GM12878 (cell line): ENCODE results near the gene FRMD8. TPM values are rescaled to one million over a fixed set of nuclear protein-coding genes. Genes with fewer than 3 reads are reported as not detected.

Experiments used
- ATAC-seq: fragments of 200-7000 bp; cut with Tn5 transposase; 3 replicates; pipeline ENCODE4 v1.9.1; 2020; ENCODE audit warnings: mild to moderate bottlenecking, moderate library complexity
- BruUV-seq: library from RNA; stranded (reverse); fragments of 400-500 nt; replicated peaks from 2 replicates; lab custom pipeline; 2021; lab: Mats Ljungman, UMichigan
- CTCF ChIA-PET: fragments of 300-600 bp; sonication (Branson Sonifier 250); formaldehyde crosslinking; extraction: SDS; loops from one replicate; lab custom pipeline; 2021; ENCODE audit warnings: inconsistent platforms; lab: Yijun Ruan, JAX
- POLR2A ChIA-PET: fragments of 350-600 bp; formaldehyde crosslinking; extraction: SDS; loops from one replicate; lab custom pipeline; 2021; ENCODE audit warnings: inconsistent platforms; lab: Charles Lee
- RAD21 ChIA-PET: fragments of 300-600 bp; sonication (Branson Sonifier 250); formaldehyde crosslinking; loops from one replicate; lab custom pipeline; 2023; ENCODE audit warnings: antibody characterized with exemption; ENCODE audit not compliant: unreplicated experiment; lab: Charles Lee
- SMC1A ChIA-PET: fragments of 300-600 bp; sonication (Branson Sonifier 250); formaldehyde crosslinking; loops from one replicate; lab custom pipeline; 2023; ENCODE audit not compliant: unreplicated experiment, uncharacterized antibody; lab: Charles Lee
- DNase-seq: peaks from one replicate; pipeline ENCODE4 v3.0.0-alpha.2; 2011; ENCODE audit warnings: low read depth, low spot score
- FAIRE-seq: peaks from 3 replicates; lab custom pipeline; 2011; peaks lifted over from hg19 to GRCh38; lab: Jason Lieb, UNC
- H2AFZ ChIP-seq: 2 replicates; pipeline ENCODE4 v1.6.0; 2011; ENCODE audit warnings: low read depth, low read length, control low read depth; ENCODE audit not compliant: control insufficient read depth
- H3K27ac ChIP-seq: 2 replicates; pipeline ENCODE4 v1.5.1; 2011; ENCODE audit warnings: control low read depth; ENCODE audit not compliant: control insufficient read depth, insufficient read depth
- H3K27me3 ChIP-seq, 2 experiments: replicated peaks in 1 of 2; 2 replicates each; pipeline versions ENCODE4 v1.6.0 to v1.6.1; 2011; ENCODE audit warnings: low read length in 1 of 2; ENCODE audit not compliant: control insufficient read depth in 2 of 2, insufficient read depth in 2 of 2
- H3K36me3 ChIP-seq, 2 experiments: 2 replicates each; pipeline ENCODE4 v1.5.1; 2011; ENCODE audit warnings: low read length in 1 of 2; ENCODE audit not compliant: control insufficient read depth in 2 of 2, insufficient read depth in 2 of 2
- H3K4me1 ChIP-seq: 2 replicates; pipeline ENCODE4 v1.6.1; 2011; ENCODE audit warnings: mild to moderate bottlenecking, low read length, moderate library complexity, mixed read lengths; ENCODE audit not compliant: control insufficient read depth, insufficient read depth
- H3K4me2 ChIP-seq: 2 replicates; pipeline ENCODE4 v1.6.0; 2011; ENCODE audit warnings: control low read depth; ENCODE audit not compliant: control insufficient read depth, insufficient read depth
- H3K4me3 ChIP-seq: fragments of 200-600 bp; sonication (generic); 2 replicates; pipeline ENCODE4 v1.5.1; 2016
- H3K79me2 ChIP-seq: 2 replicates; pipeline ENCODE4 v1.6.0; 2011; ENCODE audit warnings: low read length; ENCODE audit not compliant: control insufficient read depth, insufficient read depth
- H3K9ac ChIP-seq: 2 replicates; pipeline ENCODE4 v1.8.0; 2011; ENCODE audit warnings: low read length, control low read depth, mixed read lengths; ENCODE audit not compliant: control insufficient read depth, insufficient read depth
- H3K9me3 ChIP-seq: replicated peaks from 3 replicates; pipeline ENCODE4 v1.5.1; 2011; ENCODE audit warnings: mild to moderate bottlenecking, low read length; ENCODE audit not compliant: control insufficient read depth, insufficient read depth
- H4K20me1 ChIP-seq: 2 replicates; pipeline ENCODE4 v1.6.0; 2011; ENCODE audit not compliant: control insufficient read depth, insufficient read depth
- ASH2L ChIP-seq: fragments of 300-600, 200-600 bp; sonication (generic); IDR thresholded peaks from 2 replicates; pipeline ENCODE4 v1.6.1; 2017; ENCODE audit warnings: low read depth, mild to moderate bottlenecking, borderline replicate concordance
- CBFB ChIP-seq: IDR thresholded peaks from 2 replicates; pipeline ENCODE4 v1.6.1; 2016; ENCODE audit warnings: antibody characterized with exemption, low read depth
- EZH2 ChIP-seq: IDR thresholded peaks from 2 replicates; pipeline ENCODE4 v1.6.1; 2012; ENCODE audit warnings: low read depth, mild to moderate bottlenecking, control low read depth, inconsistent platforms, low read length, borderline replicate concordance; ENCODE audit not compliant: control insufficient read depth
- GATAD2B ChIP-seq: fragments of 450-650 bp; conservative IDR thresholded peaks from 2 replicates; pipeline ENCODE4 v1.6.1; 2017; ENCODE audit warnings: low read depth, mild to moderate bottlenecking, moderate library complexity
- HCFC1 ChIP-seq: fragments of 150-350 bp; IDR thresholded peaks from 2 replicates; pipeline ENCODE4 v1.6.1; 2014; ENCODE audit warnings: low read length
- NFIC ChIP-seq: IDR thresholded peaks from 2 replicates; pipeline ENCODE4 v1.6.1; 2012; ENCODE audit warnings: low read depth, mild to moderate bottlenecking, inconsistent platforms, low read length, moderate library complexity
- NFYA ChIP-seq: IDR thresholded peaks from 2 replicates; pipeline ENCODE4 v1.6.1; 2011; ENCODE audit warnings: low read depth, mild to moderate bottlenecking, low read length, improper control_type of control experiment, borderline replicate concordance
- NRF1 ChIP-seq: conservative IDR thresholded peaks from 2 replicates; pipeline ENCODE4 v1.6.1; 2011; ENCODE audit warnings: mild to moderate bottlenecking, low read depth, low read length, improper control_type of control experiment
- POLR2A ChIP-seq: IDR thresholded peaks from 2 replicates; pipeline ENCODE4 v1.6.1; 2011; ENCODE audit warnings: low read depth, mild to moderate bottlenecking, low read length
- RAD21 ChIP-seq: IDR thresholded peaks from 2 replicates; pipeline ENCODE4 v1.6.1; 2011; ENCODE audit warnings: mild to moderate bottlenecking, low read depth, low read length, moderate library complexity; ENCODE audit not compliant: insufficient read depth
- RAD51 ChIP-seq: fragments of 450-650 bp; IDR thresholded peaks from 2 replicates; pipeline ENCODE4 v1.6.1; 2016; ENCODE audit warnings: moderate library complexity, mild to moderate bottlenecking, inconsistent platforms
- RELA ChIP-seq: fragments of 450-650 bp; IDR thresholded peaks from 2 replicates; pipeline ENCODE4 v1.8.0; 2014; ENCODE audit warnings: borderline replicate concordance; ENCODE audit not compliant: partially characterized antibody
- SMARCA5 ChIP-seq: fragments of 450-650 bp; IDR thresholded peaks from 2 replicates; pipeline ENCODE4 v1.6.1; 2017; ENCODE audit warnings: mild to moderate bottlenecking
- TAF1 ChIP-seq: IDR thresholded peaks from 2 replicates; pipeline ENCODE4 v1.6.1; 2011; ENCODE audit warnings: mild to moderate bottlenecking, low read depth, low read length, borderline replicate concordance
- TBL1XR1 ChIP-seq: IDR thresholded peaks from 2 replicates; pipeline ENCODE4 v1.6.1; 2012; ENCODE audit warnings: low read depth, low read length, improper control_type of control experiment
- TCF3 ChIP-seq: IDR thresholded peaks from 2 replicates; pipeline ENCODE4 v1.6.1; 2012; ENCODE audit warnings: low read depth, mild to moderate bottlenecking, low read length, borderline replicate concordance; ENCODE audit not compliant: insufficient read depth
- WRNIP1 ChIP-seq: IDR thresholded peaks from 2 replicates; pipeline ENCODE4 v1.6.1; 2011; ENCODE audit warnings: low read depth, low read length, improper control_type of control experiment, borderline replicate concordance
- ZSCAN29 ChIP-seq: fragments of 450-650 bp; IDR thresholded peaks from 2 replicates; pipeline ENCODE4 v1.6.1; 2017; ENCODE audit warnings: mild to moderate bottlenecking, moderate library complexity
- WGBS: methylation state at CpG from one replicate; pipeline ENCODE4 v1.1.6; 2016; ENCODE audit warnings: low lambda C conversion rate; ENCODE audit not compliant: insufficient replicate concordance, insufficient coverage; ENCODE audit errors: missing lambda C conversion rate; 5-methylcytosine and 5-hydroxymethylcytosine counted together
- in situ Hi-C: fragments of 300-500 bp; cut with MboI; formaldehyde crosslinking; loops from 9 replicates; pipeline ENCODE4 v1.14.3; 2018; ENCODE audit warnings: mixed read lengths
- intact Hi-C: fragments of 100-400 bp; cut with micrococcal nuclease; formaldehyde crosslinking; loops from one replicate; pipeline ENCODE4 v1.14.2; 2022; ENCODE audit not compliant: unreplicated experiment
- polyA plus RNA-seq, 11 experiments: library from polyadenylated mRNA; depleted of rRNA in 4 of 11; unstranded in 6 of 11; stranded (reverse) in 5 of 11; fragments of >200 nt; fragmentation: Nextera tagmentation in 4 of 11; fragmentation: Illumina TruSeq in 1 of 11; extraction: Ambion mirVana in 4 of 11; extraction: Trizol in 1 of 11; gene quantifications; 1 replicate in 1 of 11; 2 replicates in 10 of 11; pipeline versions ENCODE4 v1.2.1 to v1.2.3, GENCODE V29; 2011 to 2016; ENCODE audit warnings: inconsistent platforms in 2 of 11, missing spikeins in 2 of 11, low read depth in 1 of 11
- total RNA-seq, 4 experiments: library from RNA; depleted of rRNA in 3 of 4; stranded (reverse); fragments of >200 nt in 3 of 4; fragmentation: Illumina TruSeq in 1 of 4; extraction: Trizol in 1 of 4; gene quantifications; 2 replicates each; pipeline versions ENCODE4 v1.2.1 to v1.2.3, GENCODE V29; 2013 to 2021
- TF ChIP-seq, protein P1 (sequence below): fragments of 450-650 bp; formaldehyde crosslinking; IDR thresholded peaks from 2 replicates; pipeline ENCODE4 v1.5.0; 2022; ENCODE audit warnings: mild to moderate bottlenecking, missing genetic modification characterization
- TF ChIP-seq, protein P2 (sequence below): IDR thresholded peaks from 2 replicates; pipeline ENCODE4 v1.6.1; 2011; ENCODE audit warnings: low read depth, mild to moderate bottlenecking, low read length, moderate library complexity, borderline replicate concordance; ENCODE audit errors: extremely low read depth

FRMD8 gene
- total and polyA plus RNA-seq, 10 of the 15 experiments (the other 5 are each of a cell fraction or from before 2014, with no cell fraction given) = 8.3 to 69.4 (median 28.0) TPM

DNA sequence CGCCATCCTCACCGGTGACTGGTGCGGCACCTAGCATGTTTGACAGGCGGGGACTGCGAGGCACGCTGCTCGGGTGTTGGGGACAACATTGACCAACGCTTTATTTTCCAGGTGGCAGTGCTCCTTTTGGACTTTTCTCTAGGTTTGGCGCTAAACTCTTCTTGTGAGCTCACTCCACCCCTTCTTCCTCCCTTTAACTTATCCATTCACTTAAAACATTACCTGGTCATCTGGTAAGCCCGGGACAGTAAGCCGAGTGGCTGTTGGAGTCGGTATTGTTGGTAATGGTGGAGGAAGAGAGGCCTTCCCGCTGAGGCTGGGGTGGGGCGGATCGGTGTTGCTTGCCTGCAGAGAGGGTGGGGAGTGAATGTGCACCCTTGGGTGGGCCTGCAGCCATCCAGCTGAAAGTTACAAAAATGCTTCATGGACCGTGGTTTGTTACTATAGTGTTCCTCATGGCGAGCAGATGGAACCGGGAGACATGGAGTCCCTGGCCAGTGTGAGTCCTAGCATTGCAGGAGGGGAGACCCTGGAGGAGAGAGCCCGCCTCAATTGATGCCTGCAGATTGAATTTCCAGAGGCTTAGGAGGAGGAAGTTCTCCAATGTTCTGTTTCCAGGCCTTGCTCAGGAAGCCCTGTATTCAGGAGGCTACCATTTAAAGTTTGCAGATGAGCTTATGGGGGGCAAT, 37.2 kb downstream of the FRMD8 start:
- Histone ChIP-seq H3K4me1 (peaks cover 40% of the 10 kb centered on the region), H3K27ac (peak overlapping the region; percentile 100), H3K4me3 (peak overlapping the region; percentile 95), H4K20me1 (peaks cover 18% of the 10 kb centered on the region), H3K4me2 (peak overlapping the region; percentile 100), H3K79me2 (peaks cover 99% of the 10 kb centered on the region), H3K9ac (peak overlapping the region; percentile 99), H3K9me3 (no peaks in the 10 kb centered on the region), H3K36me3 (no peaks in the 10 kb centered on the region; a peak in 2 of 4 replicates), H3K27me3 (no peaks in the 10 kb centered on the region), H2AFZ (no peak overlapping the region)
- ChIA-PET RAD21 (interaction anchor here (1.0 to 15.3 kb wide), 9 partner anchors 9 to 87 kb away, joined by 3 to 282 read pairs (median 6); partner anchors contain the start of gene MALAT1), SMC1A (interaction anchor here (0.9 to 12.7 kb wide), 9 partner anchors 9 to 87 kb away, joined by 3 to 232 read pairs (median 7); partner anchors contain the start of gene MALAT1), POLR2A (interaction anchor here (1.0 to 13.6 kb wide), 16 partner anchors 9 to 117 kb away, joined by 3 to 323 read pairs (median 5); partner anchors contain the start of genes DPF2, FRMD8 and MALAT1), CTCF (interaction anchor here (0.8 to 15.3 kb wide), 8 partner anchors 10 to 89 kb away, joined by 3 to 362 read pairs (median 4); partner anchors contain the start of gene MALAT1)
- in situ Hi-C loops (loop anchor here (10.0 kb wide), 1 partner anchor 559 kb away; no protein-coding TSS in a partner anchor), intact Hi-C loops (loop anchor here (5.0 kb wide), 1 partner anchor 34 kb away; no protein-coding TSS in a partner anchor)
- 1% methylated on average over 19 of the region's 19 CpGs for WGBS
- no peak for DNase-seq
- no peak for FAIRE-seq
- ATAC-seq = no peak
- no TSS peak for BruUV-seq
- no peak for TF ChIP-seq ZSCAN29
- no peak for TF ChIP-seq NFIC
- TF ChIP-seq TCF3 = peak; percentile 18; the same call in 1 of the 2 replicates
- no peak for TF ChIP-seq NRF1
- TF ChIP-seq, protein P1, sequence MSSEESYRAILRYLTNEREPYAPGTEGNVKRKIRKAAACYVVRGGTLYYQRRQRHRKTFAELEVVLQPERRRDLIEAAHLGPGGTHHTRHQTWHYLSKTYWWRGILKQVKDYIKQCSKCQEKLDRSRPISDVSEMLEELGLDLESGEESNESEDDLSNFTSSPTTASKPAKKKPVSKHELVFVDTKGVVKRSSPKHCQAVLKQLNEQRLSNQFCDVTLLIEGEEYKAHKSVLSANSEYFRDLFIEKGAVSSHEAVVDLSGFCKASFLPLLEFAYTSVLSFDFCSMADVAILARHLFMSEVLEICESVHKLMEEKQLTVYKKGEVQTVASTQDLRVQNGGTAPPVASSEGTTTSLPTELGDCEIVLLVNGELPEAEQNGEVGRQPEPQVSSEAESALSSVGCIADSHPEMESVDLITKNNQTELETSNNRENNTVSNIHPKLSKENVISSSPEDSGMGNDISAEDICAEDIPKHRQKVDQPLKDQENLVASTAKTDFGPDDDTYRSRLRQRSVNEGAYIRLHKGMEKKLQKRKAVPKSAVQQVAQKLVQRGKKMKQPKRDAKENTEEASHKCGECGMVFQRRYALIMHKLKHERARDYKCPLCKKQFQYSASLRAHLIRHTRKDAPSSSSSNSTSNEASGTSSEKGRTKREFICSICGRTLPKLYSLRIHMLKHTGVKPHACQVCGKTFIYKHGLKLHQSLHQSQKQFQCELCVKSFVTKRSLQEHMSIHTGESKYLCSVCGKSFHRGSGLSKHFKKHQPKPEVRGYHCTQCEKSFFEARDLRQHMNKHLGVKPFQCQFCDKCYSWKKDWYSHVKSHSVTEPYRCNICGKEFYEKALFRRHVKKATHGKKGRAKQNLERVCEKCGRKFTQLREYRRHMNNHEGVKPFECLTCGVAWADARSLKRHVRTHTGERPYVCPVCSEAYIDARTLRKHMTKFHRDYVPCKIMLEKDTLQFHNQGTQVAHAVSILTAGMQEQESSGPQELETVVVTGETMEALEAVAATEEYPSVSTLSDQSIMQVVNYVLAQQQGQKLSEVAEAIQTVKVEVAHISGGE (CRISPR knock-in tag) = peak; percentile 34; the same call in 1 of the 2 replicates
- TF ChIP-seq SMARCA5 = no peak
- no peak for TF ChIP-seq GATAD2B
- TF ChIP-seq, protein P2, sequence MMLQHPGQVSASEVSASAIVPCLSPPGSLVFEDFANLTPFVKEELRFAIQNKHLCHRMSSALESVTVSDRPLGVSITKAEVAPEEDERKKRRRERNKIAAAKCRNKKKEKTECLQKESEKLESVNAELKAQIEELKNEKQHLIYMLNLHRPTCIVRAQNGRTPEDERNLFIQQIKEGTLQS = no peak
- peak; percentile 16 for TF ChIP-seq TBL1XR1
- no peak for TF ChIP-seq ASH2L
- TF ChIP-seq TAF1 = peak; percentile 6; the same call in 1 of the 2 replicates
- no peak for TF ChIP-seq RAD21
- TF ChIP-seq CBFB = no peak
- TF ChIP-seq RELA = no peak
- no peak for TF ChIP-seq HCFC1
- peak; percentile 65 for TF ChIP-seq POLR2A
- no peak for TF ChIP-seq EZH2
- TF ChIP-seq RAD51 = no peak
- peak; percentile 43; the same call in 1 of the 2 replicates for TF ChIP-seq WRNIP1
- TF ChIP-seq NFYA = no peak
